GM21447 (cell line): ENCODE results near the gene DUSP14.
"Not testable (repeated sequence)": the region's sequence is repeated elsewhere in the genome, so short reads cannot be mapped to it uniquely, and the experiment has no call there.

Source experiments
- ATAC-seq: cut with Tn5 transposase; IDR thresholded peaks from one replicate; pipeline ENCODE4 v1.9.1; 2021; ENCODE audit not compliant: unreplicated experiment

DUSP14 gene

GRCh38 chr17:37489197-37490001 is at the start of gene DUSP14:
TSS of gene DUSP14 (plus strand) at chr17:37489891. CDS start at chr17:37512273, 22,382 bp downstream.
- ATAC-seq: peak; percentile 57

- no peak for ATAC-seq
These were observed 49.3 kb upstream of the DUSP14 start for GRCh38 chr17:37440424-37440823.

GRCh38 chr17:37441369-37442014 is 48.2 kb upstream of the DUSP14 start:
- not testable (repeated sequence) for ATAC-seq

- no peak for ATAC-seq
These were observed 43.7 kb upstream of the DUSP14 start for GRCh38 chr17:37446027-37446426.

GRCh38 chr17:37447641-37448040 is 42.0 kb upstream of the DUSP14 start:
- no peak for ATAC-seq

GRCh38 chr17:37450112-37450511 is 39.6 kb upstream of the DUSP14 start:
- no peak for ATAC-seq

GRCh38 chr17:37457801-37458200 is 31.9 kb upstream of the DUSP14 start:
- ATAC-seq: not testable (repeated sequence)

- no peak for ATAC-seq
These were observed 30.9 kb upstream of the DUSP14 start for GRCh38 chr17:37458805-37459204.

- ATAC-seq: no peak
These were observed 28.0 kb upstream of the DUSP14 start for GRCh38 chr17:37461668-37462067.

GRCh38 chr17:37462492-37462891 is 27.2 kb upstream of the DUSP14 start:
- ATAC-seq: no peak

- no peak for ATAC-seq
These were observed 26.7 kb upstream of the DUSP14 start for GRCh38 chr17:37463039-37463438.

- ATAC-seq: no peak
These were observed 24.5 kb upstream of the DUSP14 start for GRCh38 chr17:37465069-37465616.

GRCh38 chr17:37466471-37466870 is 23.2 kb upstream of the DUSP14 start:
- no peak for ATAC-seq

- no peak for ATAC-seq
These were observed 19.5 kb upstream of the DUSP14 start for GRCh38 chr17:37470181-37470580.

GRCh38 chr17:37475731-37476420 is 13.8 kb upstream of the DUSP14 start:
- no peak for ATAC-seq

- ATAC-seq: no peak
These were observed 13.1 kb upstream of the DUSP14 start for GRCh38 chr17:37476431-37477120.

GRCh38 chr17:37478187-37478586 is 11.5 kb upstream of the DUSP14 start:
- no peak for ATAC-seq

GRCh38 chr17:37479025-37479424 is 10.7 kb upstream of the DUSP14 start:
- no peak for ATAC-seq

GRCh38 chr17:37480427-37480826 is 9.3 kb upstream of the DUSP14 start:
- no peak for ATAC-seq

GRCh38 chr17:37481001-37481665 is 8.6 kb upstream of the DUSP14 start:
- no peak for ATAC-seq
